AG09309 (cell line): ENCODE results near the gene CRP.
"Not testable (repeated sequence)": the region's sequence is repeated elsewhere in the genome, so short reads cannot be mapped to it uniquely, and the experiment has no call there.

ENCODE experiments used
- DNase-seq: peaks from one replicate; pipeline ENCODE4 v3.0.0-alpha.2; 2010; ENCODE audit warnings: low read depth
- H3K4me3 ChIP-seq: 2 replicates; pipeline ENCODE4 v1.5.1; 2011; ENCODE audit warnings: mild to moderate bottlenecking, low read depth, low read length, moderate library complexity; ENCODE audit not compliant: control insufficient read depth
- TF ChIP-seq, protein P1 (sequence below): IDR thresholded peaks from 2 replicates; pipeline ENCODE4 v1.5.1; 2011; ENCODE audit warnings: mild to moderate bottlenecking, low read depth, low read length, inconsistent platforms; ENCODE audit not compliant: insufficient read depth, control insufficient read depth; ENCODE audit errors: missing control alignments

CRP gene

GRCh38 chr1:159678939-159679338 lies 35.5 kb downstream of the CRP start:
- DNase-seq, result no peak
- no peak overlapping the region for H3K4me3 ChIP-seq
- TF ChIP-seq, protein P1, sequence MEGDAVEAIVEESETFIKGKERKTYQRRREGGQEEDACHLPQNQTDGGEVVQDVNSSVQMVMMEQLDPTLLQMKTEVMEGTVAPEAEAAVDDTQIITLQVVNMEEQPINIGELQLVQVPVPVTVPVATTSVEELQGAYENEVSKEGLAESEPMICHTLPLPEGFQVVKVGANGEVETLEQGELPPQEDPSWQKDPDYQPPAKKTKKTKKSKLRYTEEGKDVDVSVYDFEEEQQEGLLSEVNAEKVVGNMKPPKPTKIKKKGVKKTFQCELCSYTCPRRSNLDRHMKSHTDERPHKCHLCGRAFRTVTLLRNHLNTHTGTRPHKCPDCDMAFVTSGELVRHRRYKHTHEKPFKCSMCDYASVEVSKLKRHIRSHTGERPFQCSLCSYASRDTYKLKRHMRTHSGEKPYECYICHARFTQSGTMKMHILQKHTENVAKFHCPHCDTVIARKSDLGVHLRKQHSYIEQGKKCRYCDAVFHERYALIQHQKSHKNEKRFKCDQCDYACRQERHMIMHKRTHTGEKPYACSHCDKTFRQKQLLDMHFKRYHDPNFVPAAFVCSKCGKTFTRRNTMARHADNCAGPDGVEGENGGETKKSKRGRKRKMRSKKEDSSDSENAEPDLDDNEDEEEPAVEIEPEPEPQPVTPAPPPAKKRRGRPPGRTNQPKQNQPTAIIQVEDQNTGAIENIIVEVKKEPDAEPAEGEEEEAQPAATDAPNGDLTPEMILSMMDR, result no peak

DNA sequence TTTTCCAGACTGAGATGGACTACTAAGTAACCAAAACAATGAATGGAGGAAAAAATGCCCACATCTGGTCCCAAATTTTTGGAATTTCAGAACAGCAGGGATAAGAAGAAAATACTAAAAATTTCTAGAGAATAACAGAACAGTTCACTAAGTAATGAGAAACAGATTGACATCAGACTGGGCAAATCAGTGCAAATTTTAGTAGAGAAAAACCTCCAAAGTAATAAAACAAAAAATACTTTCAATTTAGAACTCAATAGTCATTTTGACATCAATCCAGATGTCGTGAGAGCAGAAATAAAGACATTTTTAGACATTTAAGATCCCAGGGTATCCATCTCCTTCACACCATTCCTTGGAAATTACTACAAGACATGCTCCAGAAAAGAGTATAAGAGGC lies 39.3 kb downstream of the CRP start:
- DNase-seq, result no peak
- no peak overlapping the region for H3K4me3 ChIP-seq
- TF ChIP-seq, protein P1, result no peak

DNA sequence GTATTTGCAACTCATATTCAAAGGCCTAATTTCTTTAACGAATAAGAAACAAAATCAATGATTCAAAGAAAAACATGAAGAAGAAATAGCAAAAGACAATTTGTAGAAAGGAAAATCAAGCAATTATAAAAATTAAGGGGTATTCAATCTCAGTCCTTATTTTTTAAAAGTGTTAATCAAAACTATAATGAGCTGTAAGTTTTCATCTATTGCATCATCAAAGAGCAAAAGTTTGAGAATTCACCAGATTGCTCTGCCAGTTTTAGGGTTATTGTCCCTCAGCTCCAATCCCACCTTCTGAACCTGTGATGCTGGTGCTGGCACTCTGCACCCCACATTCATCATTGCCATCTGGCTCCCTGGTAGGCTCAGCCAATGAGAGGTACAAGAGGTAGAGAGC lies 42.0 kb downstream of the CRP start:
- H3K4me3 ChIP-seq, DNase-seq: not testable (repeated sequence)

DNA sequence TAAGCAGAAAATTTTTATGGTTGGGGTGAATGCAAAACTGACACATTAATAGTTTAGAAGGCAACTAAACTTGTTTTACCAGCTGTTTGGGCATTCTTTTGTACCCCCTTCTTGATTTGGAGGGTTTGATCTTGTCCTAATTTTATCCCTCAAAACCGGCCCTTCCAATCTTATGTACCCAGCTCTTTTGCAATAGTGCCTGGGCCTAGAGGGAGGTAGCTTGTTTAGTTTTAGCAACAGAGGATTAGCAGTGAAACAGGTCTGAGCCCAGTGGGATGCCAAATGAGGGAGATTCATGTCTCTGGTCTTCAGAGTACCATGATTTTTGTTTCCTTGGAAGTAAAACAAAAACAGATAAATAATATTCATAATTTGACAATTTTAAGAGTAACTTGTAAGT lies 45.1 kb downstream of the CRP start:
- H3K4me3 ChIP-seq, result no peak overlapping the region
- no peak for DNase-seq
- TF ChIP-seq, protein P1, result no peak

- TF ChIP-seq, protein P1, result no peak
- H3K4me3 ChIP-seq, result no peak overlapping the region
- no peak for DNase-seq
Measured at GRCh38 chr1:159668739-159669138, 45.6 kb downstream of the CRP start.

- no peak for DNase-seq
- TF ChIP-seq, protein P1, result no peak
- no peak overlapping the region for H3K4me3 ChIP-seq
Measured at GRCh38 chr1:159664247-159664646, 50.1 kb downstream of the CRP start.

DNA sequence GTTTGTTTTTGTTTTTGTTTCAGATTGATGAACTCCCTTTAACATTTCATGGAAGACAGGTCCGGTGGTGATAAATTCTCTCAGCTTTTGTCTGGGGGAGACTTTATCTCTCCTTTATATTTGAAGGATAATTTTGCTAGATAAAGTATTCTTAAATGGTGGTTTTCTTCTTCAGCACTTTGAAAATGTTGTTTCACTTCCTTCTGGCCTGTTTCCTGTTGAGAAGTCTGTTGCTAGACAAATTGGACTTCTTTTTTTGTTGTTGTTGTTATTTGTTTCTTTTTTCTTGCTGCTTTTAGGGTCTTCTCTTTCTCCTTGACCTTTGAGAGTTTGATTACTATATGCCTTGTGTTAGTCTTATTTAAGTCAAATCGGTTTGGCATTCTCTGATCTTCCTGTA lies 50.8 kb downstream of the CRP start:
- TF ChIP-seq, protein P1, result no peak
- no peak overlapping the region for H3K4me3 ChIP-seq
- no peak for DNase-seq
